CD4-positive, alpha-beta T cell (primary cell): Measurements from ENCODE around the gene DRC3. TPM values are rescaled to one million over a fixed set of nuclear protein-coding genes. Genes with fewer than 3 reads are reported as not detected.

Source experiments
- ATAC-seq: fragments of 200-7000 bp; cut with Tn5 transposase; one replicate; pipeline ENCODE4 v1.10.0; 2022; ENCODE audit warnings: mild to moderate bottlenecking; ENCODE audit not compliant: poor library complexity
- CTCF ChIA-PET: fragments of 350-600 bp; sonication (Branson Sonifier 250); formaldehyde crosslinking; loops from one replicate; lab custom pipeline; 2021; ENCODE audit warnings: antibody characterized with exemption, inconsistent platforms; lab: Charles Lee
- POLR2A ChIA-PET: fragments of 350-600 bp; sonication (Branson Sonifier 250); formaldehyde crosslinking; loops from one replicate; lab custom pipeline; 2021; ENCODE audit warnings: antibody characterized with exemption, inconsistent platforms; lab: Charles Lee
- DNase-seq, 14 experiments: peaks; one replicate each; pipeline ENCODE4 v3.0.0-alpha.2; 2013 to 2020; ENCODE audit warnings: mixed read lengths in 2 of 14
- H3K27ac ChIP-seq, 2 donors: one replicate each; pipeline versions ENCODE4 v1.5.1 to v1.7.0; 2013; ENCODE audit warnings: low read length in 2 of 2, low read depth in 1 of 2, mild to moderate bottlenecking in 1 of 2
- H3K27me3 ChIP-seq, 2 experiments: 1 replicate in 1 of 2; 2 replicates in 1 of 2; pipeline versions ENCODE4 v1.6.1 to v1.7.0; 2013; ENCODE audit warnings: low read length in 2 of 2, control low read depth in 1 of 2, mild to moderate bottlenecking in 1 of 2, moderate library complexity in 1 of 2; ENCODE audit not compliant: insufficient read depth in 2 of 2, control insufficient read depth in 1 of 2
- H3K36me3 ChIP-seq: one replicate; pipeline ENCODE4 v1.6.1; 2013; ENCODE audit warnings: low read length, control low read depth; ENCODE audit not compliant: insufficient read depth
- H3K4me1 ChIP-seq: one replicate; pipeline ENCODE4 v1.6.1; 2013; ENCODE audit warnings: low read length, control low read depth; ENCODE audit not compliant: insufficient read depth
- H3K4me3 ChIP-seq: one replicate; pipeline ENCODE4 v1.5.1; 2013; ENCODE audit warnings: mild to moderate bottlenecking, low read length, moderate library complexity
- H3K9me3 ChIP-seq, 2 experiments: 1 replicate in 1 of 2; 2 replicates in 1 of 2; pipeline versions ENCODE4 v1.6.1 to v1.7.0; 2013; ENCODE audit warnings: low read length in 2 of 2, mild to moderate bottlenecking in 2 of 2, control low read depth in 1 of 2, moderate library complexity in 1 of 2; ENCODE audit not compliant: control insufficient read depth in 1 of 2, insufficient read depth in 1 of 2
- H3K27ac Mint-ChIP-seq: one replicate; pipeline ENCODE4 v1.8.0; 2020; ENCODE audit warnings: mixed read lengths
- H3K27me3 Mint-ChIP-seq: one replicate; pipeline ENCODE4 v1.8.0; 2021; ENCODE audit warnings: mixed read lengths
- H3K36me3 Mint-ChIP-seq: one replicate; pipeline ENCODE4 v1.8.0; 2021; ENCODE audit warnings: low read depth, mixed read lengths
- H3K4me1 Mint-ChIP-seq: one replicate; pipeline ENCODE4 v1.8.0; 2021; ENCODE audit warnings: low read depth, mixed read lengths
- H3K4me3 Mint-ChIP-seq: one replicate; pipeline ENCODE4 v1.8.0; 2020; ENCODE audit warnings: mild to moderate bottlenecking, mixed read lengths
- H3K9me3 Mint-ChIP-seq: one replicate; pipeline ENCODE4 v1.8.0; 2020; ENCODE audit warnings: mixed read lengths
- CTCF ChIP-seq: fragments of 200-600 bp; IDR thresholded peaks from one replicate; pipeline ENCODE4 v1.8.0; 2022; ENCODE audit warnings: antibody characterized with exemption, mild to moderate bottlenecking
- intact Hi-C, 2 experiments: fragments of 100-400 bp; cut with DNase I in 1 of 2; cut with micrococcal nuclease in 1 of 2; formaldehyde crosslinking; loops; one replicate each; pipeline versions ENCODE4 v1.15.1 to v1.9.0; 2023 to 2025; cut with DNase I, micrococcal nuclease
- total RNA-seq, 174 experiments: library from RNA in 2 of 174; stranded (reverse) in 2 of 174; gene quantifications; one replicate each; pipeline ENCODE4 v1.2.3 and lab custom pipeline; 2021 to 2026

Gene DRC3
- total RNA-seq, 2 experiments from 2014 or later = 0.11 TPM; not detected in 1

DNA sequence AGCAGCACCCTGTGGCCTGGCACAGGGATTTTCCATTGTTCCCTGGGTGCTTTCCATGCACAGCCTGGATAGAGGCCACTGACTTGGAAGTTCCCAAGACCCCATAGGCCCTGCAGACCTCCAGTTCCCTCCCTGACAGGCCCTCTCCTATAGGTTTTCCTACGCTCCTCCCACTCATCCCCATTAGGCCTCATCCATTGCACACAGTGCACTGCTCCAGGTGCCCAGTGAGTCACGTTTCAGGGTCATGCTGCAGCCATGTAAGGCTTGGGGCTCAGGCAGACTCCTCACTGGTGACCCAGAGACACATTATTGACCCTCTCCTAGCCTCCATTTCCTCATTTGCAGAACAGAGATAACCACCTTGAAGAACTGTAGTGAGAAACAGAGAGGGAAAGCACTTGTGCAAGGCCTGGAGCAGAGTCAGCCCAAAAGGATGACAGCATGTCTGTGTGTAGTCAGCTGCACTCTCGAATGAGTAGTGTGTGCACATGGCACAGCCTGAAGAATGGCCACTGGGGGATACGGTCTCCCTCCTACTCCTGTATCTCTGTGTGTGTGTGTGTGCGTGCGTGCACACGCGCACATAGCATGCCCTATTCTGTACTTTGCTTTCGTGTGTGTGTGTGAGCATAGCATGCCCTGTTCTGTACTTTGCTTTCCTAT, 26.8 kb downstream of the DRC3 start:
- Mint-ChIP-seq H3K4me1 (no peaks in the 10 kb centered on the region), H3K4me3 (no peak overlapping the region), H3K27ac (no peak overlapping the region), H3K36me3 (no peaks in the 10 kb centered on the region), H3K9me3 (no peaks in the 10 kb centered on the region), H3K27me3 (no peaks in the 10 kb centered on the region)
- no peaks in the 10 kb centered on the region for H3K4me1 ChIP-seq
- H3K27me3 ChIP-seq = no peaks in the 10 kb centered on the region
- no peak overlapping the region for H3K4me3 ChIP-seq
- ChIA-PET CTCF (no interaction called here), POLR2A (no interaction called here)
- intact Hi-C loops = no loop called here
- no peaks in the 10 kb centered on the region for H3K9me3 ChIP-seq
- TF ChIP-seq CTCF = no peak
- no peaks in the 10 kb centered on the region for H3K36me3 ChIP-seq
- no peak for DNase-seq
- no peak overlapping the region for H3K27ac ChIP-seq
- ATAC-seq = no peak

DNA sequence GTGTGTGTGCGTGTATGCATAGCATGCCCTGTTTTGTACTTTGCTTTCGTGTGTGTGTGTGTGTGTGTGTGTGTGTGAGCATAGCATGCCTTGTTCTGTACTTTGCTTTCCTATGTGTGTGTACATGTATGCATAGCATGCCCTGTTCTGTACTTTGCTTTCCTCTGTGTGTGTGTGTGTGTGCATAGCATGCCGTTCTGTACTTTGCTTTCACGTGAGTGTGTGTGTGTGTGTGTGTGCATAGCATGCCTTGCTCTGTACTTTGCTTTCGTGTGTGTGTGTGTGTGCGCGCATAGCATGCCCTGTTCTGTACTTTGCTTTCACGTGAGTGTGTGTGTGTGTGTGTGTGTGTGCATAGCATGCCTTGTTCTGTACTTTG, 27.4 kb downstream of the DRC3 start:
- Histone ChIP-seq H3K36me3 (no peaks in the 10 kb centered on the region), H3K4me1 (no peaks in the 10 kb centered on the region), H3K27ac (no peak overlapping the region), H3K27me3 (no peaks in the 10 kb centered on the region), H3K9me3 (no peaks in the 10 kb centered on the region), H3K4me3 (no peak overlapping the region)
- no peaks in the 10 kb centered on the region for H3K36me3 Mint-ChIP-seq
- intact Hi-C loops = no loop called here
- H3K27me3 Mint-ChIP-seq = no peaks in the 10 kb centered on the region
- DNase-seq (no peak), ATAC-seq (no peak)
- H3K4me3 Mint-ChIP-seq = no peak overlapping the region
- TF ChIP-seq CTCF = no peak
- H3K4me1 Mint-ChIP-seq = no peaks in the 10 kb centered on the region
- POLR2A ChIA-PET = interaction anchor here (0.7 kb wide), 1 partner anchor 96 kb away, joined by 4 read pairs; no protein-coding TSS in a partner anchor
- H3K27ac Mint-ChIP-seq = no peak overlapping the region
- H3K9me3 Mint-ChIP-seq = no peaks in the 10 kb centered on the region
- CTCF ChIA-PET = no interaction called here

GRCh38 chr17:18002171-18002570, 29.5 kb downstream of the DRC3 start:
- Mint-ChIP-seq H3K27ac (no peak overlapping the region), H3K9me3 (no peaks in the 10 kb centered on the region), H3K36me3 (peaks cover 6% of the 10 kb centered on the region), H3K4me3 (no peak overlapping the region), H3K4me1 (no peaks in the 10 kb centered on the region), H3K27me3 (no peaks in the 10 kb centered on the region)
- H3K36me3 ChIP-seq = peaks cover 3% of the 10 kb centered on the region
- no peaks in the 10 kb centered on the region for H3K4me1 ChIP-seq
- no peaks in the 10 kb centered on the region for H3K9me3 ChIP-seq
- no peak for DNase-seq
- no peak overlapping the region for H3K4me3 ChIP-seq
- TF ChIP-seq CTCF = no peak
- intact Hi-C loops = no loop called here
- POLR2A ChIA-PET = no interaction called here
- H3K27ac ChIP-seq = no peak overlapping the region
- no peak for ATAC-seq
- CTCF ChIA-PET = no interaction called here
- no peaks in the 10 kb centered on the region for H3K27me3 ChIP-seq
